ENCODE measurements around the gene DLGAP1.

DNA sequence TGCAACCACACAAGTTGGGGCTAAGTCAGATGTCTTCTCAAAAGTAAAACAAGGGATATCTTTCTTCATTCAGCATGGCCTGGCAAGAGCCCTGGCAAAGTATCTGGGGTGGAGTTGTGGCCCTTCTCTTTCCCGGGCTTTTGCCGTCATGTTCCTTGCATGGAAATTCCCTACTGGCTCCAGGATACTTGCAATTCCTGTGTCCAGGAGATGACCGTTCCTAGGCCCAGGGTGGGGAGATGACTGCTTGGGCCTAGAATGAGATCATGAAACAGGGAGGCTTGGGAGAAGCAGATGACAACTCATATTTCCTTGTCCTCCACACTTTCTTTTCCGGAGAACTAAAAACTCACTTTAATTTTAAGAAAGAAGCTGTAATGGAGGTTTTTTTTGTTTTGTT is 944.2 kb downstream of the DLGAP1 start:
- TF ChIP-seq, protein P1, sequence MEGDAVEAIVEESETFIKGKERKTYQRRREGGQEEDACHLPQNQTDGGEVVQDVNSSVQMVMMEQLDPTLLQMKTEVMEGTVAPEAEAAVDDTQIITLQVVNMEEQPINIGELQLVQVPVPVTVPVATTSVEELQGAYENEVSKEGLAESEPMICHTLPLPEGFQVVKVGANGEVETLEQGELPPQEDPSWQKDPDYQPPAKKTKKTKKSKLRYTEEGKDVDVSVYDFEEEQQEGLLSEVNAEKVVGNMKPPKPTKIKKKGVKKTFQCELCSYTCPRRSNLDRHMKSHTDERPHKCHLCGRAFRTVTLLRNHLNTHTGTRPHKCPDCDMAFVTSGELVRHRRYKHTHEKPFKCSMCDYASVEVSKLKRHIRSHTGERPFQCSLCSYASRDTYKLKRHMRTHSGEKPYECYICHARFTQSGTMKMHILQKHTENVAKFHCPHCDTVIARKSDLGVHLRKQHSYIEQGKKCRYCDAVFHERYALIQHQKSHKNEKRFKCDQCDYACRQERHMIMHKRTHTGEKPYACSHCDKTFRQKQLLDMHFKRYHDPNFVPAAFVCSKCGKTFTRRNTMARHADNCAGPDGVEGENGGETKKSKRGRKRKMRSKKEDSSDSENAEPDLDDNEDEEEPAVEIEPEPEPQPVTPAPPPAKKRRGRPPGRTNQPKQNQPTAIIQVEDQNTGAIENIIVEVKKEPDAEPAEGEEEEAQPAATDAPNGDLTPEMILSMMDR (IDR thresholded peaks at IDR 0.05; ENCODE audit: low read depth, low read length), result no peak
- TF ChIP-seq, protein P2, sequence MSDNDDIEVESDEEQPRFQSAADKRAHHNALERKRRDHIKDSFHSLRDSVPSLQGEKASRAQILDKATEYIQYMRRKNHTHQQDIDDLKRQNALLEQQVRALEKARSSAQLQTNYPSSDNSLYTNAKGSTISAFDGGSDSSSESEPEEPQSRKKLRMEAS (IDR thresholded peaks at IDR 0.05; ENCODE audit: low read depth, low read length), result no peak
- TF ChIP-seq MYC (IDR thresholded peaks at IDR 0.05; ENCODE audit: low read depth, low read length), result no peak

All from NB4 (cell line).